ENCODE results near the gene MTA3. TPM values are rescaled to one million over a fixed set of nuclear protein-coding genes. Genes with fewer than 3 reads are reported as not detected.

The MTA3 gene
- total and polyA plus RNA-seq, 8 donors, result 23.9 to 82.8 (median 70.6) TPM

GRCh38 chr2:42796427-42797248 lies 228.2 kb downstream of the MTA3 start:
- Histone ChIP-seq H3K4me1 (peaks cover 0 to 20% of the 10 kb centered on the region in 2 donors), H3K4me3 (no peak overlapping the region), H3K36me3 (no peaks in the 10 kb centered on the region), H3K27ac (no peak overlapping the region), H3K9me3 (no peaks in the 10 kb centered on the region), H3K27me3 (peaks cover 0 to 11% of the 10 kb centered on the region in 2 donors)
- no peak for DNase-seq
- intact Hi-C loops (cut with DNase I), result no loop called here
- ATAC-seq, result no peak
- no peak for TF ChIP-seq CTCF (IDR thresholded peaks at IDR 0.05)

DNA sequence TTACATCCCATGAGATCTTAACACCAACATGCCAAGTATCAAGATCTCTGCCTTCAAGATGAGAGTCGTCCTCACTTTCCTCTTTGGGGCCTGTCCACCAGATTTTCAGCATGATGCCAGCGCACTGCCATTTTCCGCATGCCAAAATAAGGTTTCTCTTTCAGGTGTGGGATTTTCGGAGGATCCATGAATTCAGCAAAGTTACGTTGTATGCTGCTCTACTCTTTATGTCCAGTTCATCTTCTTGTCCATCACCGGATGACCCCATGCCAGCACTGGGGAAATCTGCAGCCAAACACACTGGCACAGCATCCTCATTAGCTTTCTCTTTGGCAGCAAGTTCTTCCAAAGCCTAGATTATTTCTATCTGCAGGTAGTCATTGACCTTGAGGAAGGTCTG lies 228.8 kb downstream of the MTA3 start:
- ATAC-seq, result no peak

DNA sequence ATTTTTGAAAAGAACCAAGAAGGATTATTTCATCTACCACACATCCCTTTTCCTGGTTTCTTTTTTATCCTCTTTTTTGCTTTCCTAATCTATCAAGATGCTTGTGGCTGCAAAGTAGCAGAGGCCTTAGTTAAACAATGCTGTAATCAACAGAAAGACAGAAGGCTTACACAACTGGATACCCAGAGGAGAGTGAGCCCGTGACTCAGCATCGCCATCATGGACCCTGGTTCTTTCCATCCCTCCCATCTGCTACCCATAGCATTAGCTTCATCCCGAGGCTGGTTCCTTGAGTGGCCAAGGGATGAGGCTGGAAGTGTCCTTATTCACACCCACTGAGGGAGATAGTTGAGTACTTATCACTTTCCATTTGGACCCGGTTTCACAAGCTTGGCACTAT lies 231.4 kb downstream of the MTA3 start:
- ATAC-seq (no peak), DNase-seq (no peak)
- Histone ChIP-seq H3K27me3 (no peaks in the 10 kb centered on the region), H3K4me3 (no peak overlapping the region), H3K9me3 (no peaks in the 10 kb centered on the region), H3K36me3 (no peaks in the 10 kb centered on the region), H3K4me1 (peaks cover 0 to 7% of the 10 kb centered on the region in 2 donors), H3K27ac (no peak overlapping the region)
- intact Hi-C loops (cut with DNase I), result no loop called here
- TF ChIP-seq CTCF (IDR thresholded peaks at IDR 0.05), result no peak

More for the DNA sequence above, 228.8 kb downstream of the MTA3 start:
- no peak for TF ChIP-seq CTCF (IDR thresholded peaks at IDR 0.05)
- no peak overlapping the region for H3K4me3 ChIP-seq
- H3K36me3 ChIP-seq, result no peaks in the 10 kb centered on the region
- intact Hi-C loops (cut with DNase I), result no loop called here
- no peaks in the 10 kb centered on the region for H3K9me3 ChIP-seq
- peaks cover 0 to 16% of the 10 kb centered on the region in 2 donors for H3K4me1 ChIP-seq
- peaks cover 0 to 11% of the 10 kb centered on the region in 2 donors for H3K27me3 ChIP-seq
- no peak for DNase-seq
- no peak overlapping the region for H3K27ac ChIP-seq

GRCh38 chr2:42800461-42800962 lies 232.1 kb downstream of the MTA3 start:
- DNase-seq (no peak), ATAC-seq (no peak)
- no peaks in the 10 kb centered on the region for H3K9me3 ChIP-seq
- intact Hi-C loops (cut with DNase I), result no loop called here
- H3K36me3 ChIP-seq, result no peaks in the 10 kb centered on the region
- H3K27ac ChIP-seq, result no peak overlapping the region
- no peak for TF ChIP-seq CTCF (IDR thresholded peaks at IDR 0.05)
- peaks cover 0 to 9% of the 10 kb centered on the region in 2 donors for H3K4me1 ChIP-seq
- no peak overlapping the region for H3K4me3 ChIP-seq
- no peaks in the 10 kb centered on the region for H3K27me3 ChIP-seq

- Histone ChIP-seq H3K4me1 (peaks cover 0 to 9% of the 10 kb centered on the region in 2 donors), H3K36me3 (no peaks in the 10 kb centered on the region), H3K27ac (no peak overlapping the region), H3K27me3 (no peaks in the 10 kb centered on the region), H3K9me3 (no peaks in the 10 kb centered on the region), H3K4me3 (no peak overlapping the region)
- DNase-seq (peak in 1 of 4 donors; percentile 58), ATAC-seq (no peak)
- no peak for TF ChIP-seq CTCF (IDR thresholded peaks at IDR 0.05)
- intact Hi-C loops (cut with DNase I), result no loop called here
Measured at GRCh38 chr2:42800981-42801380, 232.5 kb downstream of the MTA3 start.
